HG03378 (cell line): ENCODE measurements around the gene KIRREL3.

Experiments
- ATAC-seq: cut with Tn5 transposase; IDR thresholded peaks from one replicate; pipeline ENCODE4 v1.9.1; 2021; ENCODE audit warnings: mild to moderate bottlenecking, moderate library complexity; ENCODE audit not compliant: unreplicated experiment

The KIRREL3 gene

GRCh38 chr11:126417091-126417862 is 583.3 kb downstream of the KIRREL3 start:
- no peak for ATAC-seq

GRCh38 chr11:126416542-126417090 is 584.0 kb downstream of the KIRREL3 start:
- ATAC-seq: peak; percentile 63

GRCh38 chr11:126415669-126416420 is 584.7 kb downstream of the KIRREL3 start:
- ATAC-seq: no peak

- ATAC-seq: no peak
Measured at GRCh38 chr11:126415128-126415527, 585.4 kb downstream of the KIRREL3 start.

GRCh38 chr11:126414615-126415014 is 586.0 kb downstream of the KIRREL3 start:
- ATAC-seq: no peak

- no peak for ATAC-seq
Measured at GRCh38 chr11:126413843-126414405, 586.6 kb downstream of the KIRREL3 start.

GRCh38 chr11:126413426-126413825 is 587.1 kb downstream of the KIRREL3 start:
- ATAC-seq: no peak

GRCh38 chr11:126411971-126412381 is 588.6 kb downstream of the KIRREL3 start:
- ATAC-seq: no peak

GRCh38 chr11:126410649-126411048 is 589.9 kb downstream of the KIRREL3 start:
- ATAC-seq: no peak

GRCh38 chr11:126409620-126409985 is 591.0 kb downstream of the KIRREL3 start:
- ATAC-seq: no peak

- ATAC-seq: no peak
Measured at GRCh38 chr11:126408901-126409619, 591.5 kb downstream of the KIRREL3 start.

GRCh38 chr11:126408496-126408895 is 592.1 kb downstream of the KIRREL3 start:
- ATAC-seq: no peak

- ATAC-seq: no peak
Measured at GRCh38 chr11:126407682-126408288, 592.8 kb downstream of the KIRREL3 start.

GRCh38 chr11:126407101-126407521 is 593.5 kb downstream of the KIRREL3 start:
- ATAC-seq: no peak

GRCh38 chr11:126406368-126406767 is 594.2 kb downstream of the KIRREL3 start:
- no peak for ATAC-seq

GRCh38 chr11:126405906-126406305 is 594.7 kb downstream of the KIRREL3 start:
- no peak for ATAC-seq

- ATAC-seq: no peak
Measured at GRCh38 chr11:126405374-126405773, 595.2 kb downstream of the KIRREL3 start.

- no peak for ATAC-seq
Measured at GRCh38 chr11:126404367-126404766, 596.2 kb downstream of the KIRREL3 start.

GRCh38 chr11:126403658-126404057 is 596.9 kb downstream of the KIRREL3 start:
- ATAC-seq: peak; percentile 88

GRCh38 chr11:126403022-126403581 is 597.5 kb downstream of the KIRREL3 start:
- ATAC-seq: no peak
